K562 (cell line): Measurements from ENCODE around the gene MTTP.

Experiments used
- NONO ChIP-seq, 2 experiments: fragments of 200-400 bp in 1 of 2; fragments of 450-650 bp in 1 of 2; formaldehyde crosslinking in 1 of 2; IDR thresholded peaks; 2 replicates each; pipeline ENCODE4 v1.6.1; 2017; ENCODE audit warnings: low read depth in 2 of 2, mild to moderate bottlenecking in 2 of 2, moderate library complexity in 2 of 2, low read length in 1 of 2
- POLR2A ChIP-seq: fragments of 450-650 bp; conservative IDR thresholded peaks from 2 replicates; pipeline ENCODE4 v1.6.1; 2016
- POLR2AphosphoS5 ChIP-seq: IDR thresholded peaks from 2 replicates; pipeline ENCODE4 v1.6.1; 2011; ENCODE audit warnings: mild to moderate bottlenecking, low read depth, low read length, moderate library complexity; ENCODE audit not compliant: control insufficient read depth, insufficient read depth
- TAF1 ChIP-seq: IDR thresholded peaks from 2 replicates; pipeline ENCODE4 v1.6.1; 2011; ENCODE audit warnings: mild to moderate bottlenecking, low read length, moderate library complexity; ENCODE audit not compliant: insufficient read depth, control insufficient read depth, severe bottlenecking; ENCODE audit errors: extremely low read depth
- YY1 ChIP-seq, 3 experiments: IDR thresholded peaks; 2 replicates each; pipeline ENCODE4 v1.6.1; 2011; ENCODE audit warnings: low read length in 2 of 3, mild to moderate bottlenecking in 2 of 3, moderate library complexity in 2 of 3, borderline replicate concordance in 1 of 3, control low read depth in 1 of 3, low read depth in 1 of 3; ENCODE audit not compliant: insufficient read depth in 3 of 3, insufficient replicate concordance in 2 of 3, control insufficient read depth in 1 of 3, insufficient read length in 1 of 3; ENCODE audit errors: extremely low read depth in 1 of 3
- TF ChIP-seq, protein P1 (sequence below), 3 experiments: IDR thresholded peaks in 2 of 3; conservative IDR thresholded peaks in 1 of 3; 2 replicates each; pipeline ENCODE4 v1.5.1; 2011 to 2012; ENCODE audit warnings: low read length in 3 of 3, mild to moderate bottlenecking in 3 of 3, control low read depth in 2 of 3, improper control_type of control experiment in 1 of 3, inconsistent platforms in 1 of 3, low read depth in 1 of 3, mixed read lengths in 1 of 3, moderate library complexity in 1 of 3; ENCODE audit not compliant: insufficient read depth in 2 of 3
- TF ChIP-seq, protein P2 (sequence below), 2 experiments: fragments of 450-650 bp; formaldehyde crosslinking in 1 of 2; IDR thresholded peaks; 2 replicates each; pipeline versions ENCODE4 v1.4.0 to v1.6.1; 2014 to 2020; ENCODE audit warnings: mild to moderate bottlenecking in 2 of 2, borderline replicate concordance in 1 of 2, low read depth in 1 of 2
- TF ChIP-seq, protein P3 (sequence below): sonication (generic); formaldehyde crosslinking; IDR thresholded peaks from 2 replicates; pipeline ENCODE4 v1.8.0; 2022; ENCODE audit warnings: mild to moderate bottlenecking, low read depth, missing genetic modification reagents

DNA sequence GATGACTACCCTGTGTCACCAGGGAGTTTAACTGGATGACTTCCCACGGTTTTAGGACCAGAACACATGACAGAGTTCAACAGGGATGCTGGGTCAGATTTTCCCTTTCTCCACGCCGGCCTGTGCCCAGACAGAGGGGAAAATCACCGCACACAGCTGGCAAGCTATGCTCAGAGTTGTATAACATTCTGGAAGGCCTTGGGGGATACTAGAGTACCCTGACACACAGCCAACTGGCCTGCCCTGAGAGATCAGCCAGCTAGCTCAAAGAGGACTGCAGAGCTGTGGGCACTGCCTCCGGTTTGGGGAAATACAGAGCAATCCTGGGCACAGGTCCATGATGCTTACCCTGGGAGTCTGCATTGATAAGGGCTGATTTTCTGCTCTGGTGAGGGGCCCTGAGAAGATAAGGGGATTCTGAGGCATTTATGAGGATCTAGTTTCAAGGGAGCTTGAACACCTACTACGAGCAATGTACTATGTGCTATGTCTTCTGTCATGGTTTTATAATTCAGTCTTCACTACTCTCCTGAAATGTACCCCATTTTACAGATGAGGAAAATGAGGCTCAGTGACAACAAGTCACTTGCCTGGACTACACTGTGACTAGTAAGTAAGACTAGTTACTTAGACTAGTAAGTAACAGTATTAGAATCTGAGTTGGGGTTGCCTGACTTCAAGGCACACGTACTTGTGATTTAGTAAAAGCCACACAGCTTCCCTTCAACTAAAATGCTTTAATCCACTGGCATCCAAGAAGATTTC is 68.3 kb downstream of the MTTP start:
- TF ChIP-seq YY1 (IDR thresholded peaks at IDR 0.05; ENCODE audit: borderline replicate concordance in 1 of 3, control insufficient read depth in 1 of 3, extremely low read depth in 1 of 3, insufficient read depth in 3 of 3, insufficient read length in 1 of 3, insufficient replicate concordance in 2 of 3, low read depth in 1 of 3, low read length in 2 of 3) (no peak), NONO (IDR thresholded peaks at IDR 0.05; ENCODE audit: low read depth in 2 of 2, low read length in 1 of 2) (no peak), POLR2AphosphoS5 (no peak), TAF1 (no peak), POLR2A (no peak)
- TF ChIP-seq, protein P1, sequence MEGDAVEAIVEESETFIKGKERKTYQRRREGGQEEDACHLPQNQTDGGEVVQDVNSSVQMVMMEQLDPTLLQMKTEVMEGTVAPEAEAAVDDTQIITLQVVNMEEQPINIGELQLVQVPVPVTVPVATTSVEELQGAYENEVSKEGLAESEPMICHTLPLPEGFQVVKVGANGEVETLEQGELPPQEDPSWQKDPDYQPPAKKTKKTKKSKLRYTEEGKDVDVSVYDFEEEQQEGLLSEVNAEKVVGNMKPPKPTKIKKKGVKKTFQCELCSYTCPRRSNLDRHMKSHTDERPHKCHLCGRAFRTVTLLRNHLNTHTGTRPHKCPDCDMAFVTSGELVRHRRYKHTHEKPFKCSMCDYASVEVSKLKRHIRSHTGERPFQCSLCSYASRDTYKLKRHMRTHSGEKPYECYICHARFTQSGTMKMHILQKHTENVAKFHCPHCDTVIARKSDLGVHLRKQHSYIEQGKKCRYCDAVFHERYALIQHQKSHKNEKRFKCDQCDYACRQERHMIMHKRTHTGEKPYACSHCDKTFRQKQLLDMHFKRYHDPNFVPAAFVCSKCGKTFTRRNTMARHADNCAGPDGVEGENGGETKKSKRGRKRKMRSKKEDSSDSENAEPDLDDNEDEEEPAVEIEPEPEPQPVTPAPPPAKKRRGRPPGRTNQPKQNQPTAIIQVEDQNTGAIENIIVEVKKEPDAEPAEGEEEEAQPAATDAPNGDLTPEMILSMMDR (IDR thresholded peaks at IDR 0.05 in 2 of 3, conservative IDR thresholded peaks at IDR 0.05 in 1 of 3; ENCODE audit: insufficient read depth in 2 of 3, low read depth in 1 of 3, low read length in 3 of 3), result no peak
- TF ChIP-seq, protein P2, sequence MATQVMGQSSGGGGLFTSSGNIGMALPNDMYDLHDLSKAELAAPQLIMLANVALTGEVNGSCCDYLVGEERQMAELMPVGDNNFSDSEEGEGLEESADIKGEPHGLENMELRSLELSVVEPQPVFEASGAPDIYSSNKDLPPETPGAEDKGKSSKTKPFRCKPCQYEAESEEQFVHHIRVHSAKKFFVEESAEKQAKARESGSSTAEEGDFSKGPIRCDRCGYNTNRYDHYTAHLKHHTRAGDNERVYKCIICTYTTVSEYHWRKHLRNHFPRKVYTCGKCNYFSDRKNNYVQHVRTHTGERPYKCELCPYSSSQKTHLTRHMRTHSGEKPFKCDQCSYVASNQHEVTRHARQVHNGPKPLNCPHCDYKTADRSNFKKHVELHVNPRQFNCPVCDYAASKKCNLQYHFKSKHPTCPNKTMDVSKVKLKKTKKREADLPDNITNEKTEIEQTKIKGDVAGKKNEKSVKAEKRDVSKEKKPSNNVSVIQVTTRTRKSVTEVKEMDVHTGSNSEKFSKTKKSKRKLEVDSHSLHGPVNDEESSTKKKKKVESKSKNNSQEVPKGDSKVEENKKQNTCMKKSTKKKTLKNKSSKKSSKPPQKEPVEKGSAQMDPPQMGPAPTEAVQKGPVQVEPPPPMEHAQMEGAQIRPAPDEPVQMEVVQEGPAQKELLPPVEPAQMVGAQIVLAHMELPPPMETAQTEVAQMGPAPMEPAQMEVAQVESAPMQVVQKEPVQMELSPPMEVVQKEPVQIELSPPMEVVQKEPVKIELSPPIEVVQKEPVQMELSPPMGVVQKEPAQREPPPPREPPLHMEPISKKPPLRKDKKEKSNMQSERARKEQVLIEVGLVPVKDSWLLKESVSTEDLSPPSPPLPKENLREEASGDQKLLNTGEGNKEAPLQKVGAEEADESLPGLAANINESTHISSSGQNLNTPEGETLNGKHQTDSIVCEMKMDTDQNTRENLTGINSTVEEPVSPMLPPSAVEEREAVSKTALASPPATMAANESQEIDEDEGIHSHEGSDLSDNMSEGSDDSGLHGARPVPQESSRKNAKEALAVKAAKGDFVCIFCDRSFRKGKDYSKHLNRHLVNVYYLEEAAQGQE (IDR thresholded peaks at IDR 0.05; ENCODE audit: borderline replicate concordance), result no peak
- TF ChIP-seq, protein P2 (CRISPR knock-in tag; IDR thresholded peaks at IDR 0.05; ENCODE audit: low read depth), result no peak
- TF ChIP-seq, protein P3, sequence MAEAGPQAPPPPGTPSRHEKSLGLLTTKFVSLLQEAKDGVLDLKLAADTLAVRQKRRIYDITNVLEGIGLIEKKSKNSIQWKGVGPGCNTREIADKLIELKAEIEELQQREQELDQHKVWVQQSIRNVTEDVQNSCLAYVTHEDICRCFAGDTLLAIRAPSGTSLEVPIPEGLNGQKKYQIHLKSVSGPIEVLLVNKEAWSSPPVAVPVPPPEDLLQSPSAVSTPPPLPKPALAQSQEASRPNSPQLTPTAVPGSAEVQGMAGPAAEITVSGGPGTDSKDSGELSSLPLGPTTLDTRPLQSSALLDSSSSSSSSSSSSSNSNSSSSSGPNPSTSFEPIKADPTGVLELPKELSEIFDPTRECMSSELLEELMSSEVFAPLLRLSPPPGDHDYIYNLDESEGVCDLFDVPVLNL (CRISPR knock-in tag), result no peak
